NCI-H1694 treated with DMSO at 0.1 percent for 48 hours (cell line): ENCODE data around the gene GMPR2.

Source experiments
- DNase-seq: peaks from one replicate; lab custom pipeline; 2025; lab: John Stamatoyannopoulos, UW

Gene GMPR2

DNA sequence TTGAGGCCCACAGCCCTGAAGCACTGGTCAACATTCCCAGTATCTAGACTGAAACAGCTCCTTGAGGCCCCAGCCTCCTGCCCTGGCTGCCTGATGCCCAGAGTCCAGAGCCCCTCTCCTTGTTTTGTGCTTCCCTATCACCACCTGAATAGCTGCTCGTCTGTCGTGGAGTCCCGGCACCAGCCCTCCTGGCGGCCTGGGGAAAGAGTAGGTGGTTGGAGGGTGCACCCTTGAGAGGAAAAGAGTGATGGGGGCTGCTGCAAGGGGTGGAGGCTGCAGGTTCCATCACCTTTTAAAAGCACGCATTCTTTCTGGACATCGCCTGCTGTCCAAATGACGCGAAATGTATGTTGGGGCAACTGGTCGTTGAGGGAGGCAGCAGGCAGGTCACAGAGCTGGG, 35.5 kb downstream of the GMPR2 start:
- DNase-seq = no peak

GRCh38 chr14:24269368-24269767, 36.6 kb downstream of the GMPR2 start:
- no peak for DNase-seq

- no peak for DNase-seq
Observed at GRCh38 chr14:24269910-24270536, 37.3 kb downstream of the GMPR2 start.

GRCh38 chr14:24270537-24271133, 37.9 kb downstream of the GMPR2 start:
- DNase-seq = peak; percentile 50

GRCh38 chr14:24271134-24271833, 38.6 kb downstream of the GMPR2 start, which contains the start of gene RABGGTA:
Gene RABGGTA, minus strand, starts transcription at chr14:24271597. Its CDS starts 482 bp downstream, at chr14:24271115.
- peak; percentile 83 for DNase-seq

DNA sequence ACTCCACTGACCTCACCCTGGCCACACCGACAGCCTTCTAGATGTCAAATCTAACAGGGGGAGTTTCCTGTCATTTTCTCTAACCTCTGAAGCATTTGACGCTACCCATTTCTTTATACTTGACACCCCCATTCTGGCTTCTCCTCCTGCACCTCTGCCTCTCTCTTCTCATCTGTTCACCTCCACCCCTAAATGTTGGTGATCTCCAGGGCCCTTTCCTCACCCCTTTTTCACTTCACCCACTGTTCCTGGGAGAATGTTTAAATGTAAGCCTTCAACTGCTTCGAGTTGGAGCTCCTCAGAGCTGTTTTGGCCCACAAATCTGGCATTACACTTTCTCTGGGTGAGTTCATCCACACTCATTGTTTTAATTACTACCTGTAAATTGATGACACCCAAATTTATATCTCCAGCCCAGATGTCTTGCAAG, 39.1 kb downstream of the GMPR2 start:
- no peak for DNase-seq

- no peak for DNase-seq
Observed at GRCh38 chr14:24272467-24272866, 39.7 kb downstream of the GMPR2 start.

DNA sequence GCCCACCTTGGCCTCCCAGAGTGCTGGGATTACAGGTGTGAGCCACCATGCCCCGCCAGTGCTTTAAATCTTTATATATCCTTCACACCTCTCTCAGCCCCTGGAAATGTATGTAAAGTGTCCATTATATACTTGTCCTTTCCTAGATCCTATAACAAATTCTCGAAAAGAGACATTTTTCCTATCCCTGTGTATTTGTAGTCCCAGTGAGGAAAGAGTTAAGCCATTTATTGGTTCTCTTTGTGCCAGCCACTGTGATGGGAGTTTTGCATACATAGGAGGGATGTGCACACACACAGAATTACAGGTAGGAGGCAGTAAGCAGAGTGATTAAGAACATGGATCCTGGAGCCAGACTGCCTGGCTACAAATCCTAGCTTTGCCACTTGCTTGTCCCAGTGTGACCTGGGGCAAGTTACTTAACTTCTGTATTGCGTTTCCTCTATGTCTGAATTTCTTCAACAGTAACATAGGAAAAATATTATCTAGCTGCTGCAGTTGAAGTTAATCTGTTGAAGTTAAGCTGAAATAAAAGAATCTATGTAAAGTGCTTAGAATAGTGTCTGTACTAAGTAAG, 40.8 kb downstream of the GMPR2 start:
- DNase-seq = peak; percentile 5

- no peak for DNase-seq
Observed at GRCh38 chr14:24274101-24274543, 41.4 kb downstream of the GMPR2 start.

DNA sequence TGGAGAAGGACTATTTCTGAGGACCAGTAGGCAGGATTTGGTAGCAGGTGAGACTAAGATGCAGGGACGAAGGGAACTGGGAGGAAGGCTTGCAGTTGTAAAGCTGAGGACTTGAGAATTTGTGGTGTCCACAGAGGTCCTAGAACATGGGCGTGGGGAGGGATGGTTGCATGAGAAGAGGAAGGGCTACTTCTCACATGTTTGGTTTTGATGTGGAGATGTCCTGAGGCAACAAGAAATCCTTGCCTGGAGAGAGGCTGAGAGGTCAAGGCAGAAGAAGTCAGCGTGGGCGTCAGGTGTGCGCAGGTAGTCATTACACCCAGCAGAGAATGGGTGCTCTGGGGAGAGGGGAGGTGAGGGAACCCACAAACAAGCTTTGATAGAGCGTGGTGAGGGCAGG, 44.3 kb downstream of the GMPR2 start:
- no peak for DNase-seq

- no peak for DNase-seq
Observed at GRCh38 chr14:24277606-24278321, 45.0 kb downstream of the GMPR2 start.

DNA sequence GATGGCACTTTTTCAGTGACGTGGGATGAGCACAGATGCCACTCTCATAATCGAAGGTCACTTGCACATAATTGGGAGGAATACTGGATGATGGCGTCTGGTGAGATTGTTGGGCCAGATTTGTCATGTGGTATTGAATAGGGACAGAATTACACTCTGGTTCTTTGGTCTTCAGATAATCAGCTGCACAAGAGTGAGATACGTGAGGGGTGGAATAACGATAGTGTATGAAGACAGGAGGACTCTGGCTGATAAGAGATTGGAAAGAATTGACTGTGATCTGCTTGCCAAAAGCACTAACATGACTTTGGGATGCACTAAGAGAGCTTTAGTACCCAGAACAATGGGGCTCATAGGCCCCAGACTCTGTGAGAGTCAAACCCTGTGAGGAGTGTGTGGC, 45.7 kb downstream of the GMPR2 start:
- DNase-seq = no peak

GRCh38 chr14:24279301-24280186, 46.8 kb downstream of the GMPR2 start:
- DNase-seq = peak; percentile 61

GRCh38 chr14:24280797-24281460, 48.2 kb downstream of the GMPR2 start:
- DNase-seq = no peak

DNA sequence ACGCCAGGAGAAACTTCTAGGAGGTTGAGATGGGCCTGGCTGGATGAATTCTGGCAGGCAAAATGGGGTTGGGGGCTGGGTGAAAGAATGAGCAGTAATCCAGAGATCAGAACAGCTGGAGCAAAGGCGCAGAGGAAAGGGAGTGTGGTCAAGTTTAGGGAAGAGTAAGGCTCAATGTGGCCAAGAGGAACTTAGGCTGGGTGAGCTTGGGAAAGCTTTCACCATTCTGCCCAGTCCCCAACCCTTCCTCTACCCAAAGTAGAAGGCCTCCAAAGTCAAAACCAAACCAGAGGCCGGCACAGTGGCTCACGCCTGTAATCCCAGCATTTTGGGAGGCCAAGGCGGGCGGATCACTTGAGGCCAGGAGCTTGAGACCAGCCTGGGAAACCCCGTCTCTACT, 48.9 kb downstream of the GMPR2 start:
- no peak for DNase-seq

GRCh38 chr14:24282736-24283135, 50.0 kb downstream of the GMPR2 start:
- DNase-seq = no peak

GRCh38 chr14:24283796-24284460, 51.2 kb downstream of the GMPR2 start:
- DNase-seq = no peak

DNA sequence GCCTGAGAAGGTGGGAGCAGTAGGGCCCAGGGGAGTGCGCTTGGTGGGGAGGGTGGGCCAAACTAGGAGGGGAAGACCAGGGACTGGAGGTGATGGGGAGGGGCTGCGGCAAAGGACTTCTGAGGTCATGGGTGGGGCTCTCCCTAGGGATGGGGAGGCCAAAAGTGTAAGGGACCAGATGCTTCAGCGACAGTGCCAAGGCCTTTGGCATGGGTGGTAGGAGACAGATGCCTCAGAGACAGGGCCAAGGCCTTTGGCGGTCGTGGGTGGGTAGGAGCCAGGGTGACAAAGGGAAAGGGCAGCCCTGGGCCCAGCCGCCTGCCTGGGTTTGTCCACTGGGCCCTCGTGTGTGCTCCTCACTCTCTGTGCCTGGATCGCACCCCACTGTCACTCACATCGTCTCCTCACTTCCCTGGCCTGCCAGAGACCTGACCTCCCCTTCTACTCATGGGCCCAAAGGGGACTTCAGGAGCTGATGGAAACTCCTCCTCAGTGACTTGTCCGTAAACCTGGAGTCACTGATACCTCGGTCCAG, 51.8 kb downstream of the GMPR2 start:
- DNase-seq = peak; percentile 25

- DNase-seq = no peak
Observed at GRCh38 chr14:24285351-24285750, 52.6 kb downstream of the GMPR2 start.

DNA sequence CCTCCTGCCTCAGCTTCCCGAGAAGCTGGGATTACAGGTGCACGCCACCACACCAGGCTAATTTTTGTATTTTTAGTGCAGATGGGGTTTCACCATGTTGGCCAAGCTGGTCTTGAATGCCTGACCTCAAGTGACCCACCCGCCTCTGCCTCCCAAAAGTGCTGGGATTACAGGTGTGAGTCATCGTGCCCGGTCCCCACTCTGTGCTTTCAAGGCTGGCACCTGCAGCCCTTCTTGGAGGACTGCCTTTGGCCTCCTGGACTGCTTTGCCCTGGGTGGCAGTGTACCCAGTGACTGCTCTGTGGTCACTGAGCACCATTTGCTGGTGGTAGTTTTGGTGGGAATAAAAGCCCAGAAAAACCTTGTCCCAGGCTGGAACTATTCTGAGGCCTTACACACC, 54.3 kb downstream of the GMPR2 start:
- no peak for DNase-seq
